Measurements from ENCODE around the gene HNRNPC. TPM values are rescaled to one million over a fixed set of nuclear protein-coding genes. Genes with fewer than 3 reads are reported as not detected.

HNRNPC gene
- total RNA-seq, 4 donors from 2014 or later, result 260 to 396 (median 292) TPM

GRCh38 chr14:21255385-21256101 lies 13.7 kb downstream of the HNRNPC start:
- H3K4me1 ChIP-seq, result peaks cover 54 to 82% (median 78%) of the 10 kb centered on the region in 4 donors
- H3K27ac ChIP-seq (replicated peaks in 1 of 4), result peak overlapping the region in 1 of 4 donors; percentile 2
- TF ChIP-seq POLR2AphosphoS5 (IDR thresholded peaks at IDR 0.05), result no peak
- TF ChIP-seq POLR2A (IDR thresholded peaks at IDR 0.05; ENCODE audit: low read depth), result no peak
- TF ChIP-seq CTCF (IDR thresholded peaks at IDR 0.05), result no peak
- TF ChIP-seq EP300 (IDR thresholded peaks at IDR 0.05), result no peak
- intact Hi-C loops (cut with DNase I), result no loop called here
- no peaks in the 10 kb centered on the region for H3K9me3 ChIP-seq
- no peak for DNase-seq (ENCODE audit: extremely low spot score)
- H3K4me3 ChIP-seq, result no peak overlapping the region
- peaks cover 13 to 72% (median 44%) of the 10 kb centered on the region in 4 donors for H3K36me3 ChIP-seq
- no peaks in the 10 kb centered on the region for H3K27me3 ChIP-seq
- WGBS, result 60% methylated on average over 4 of the region's 4 CpGs

GRCh38 chr14:21252149-21252548 lies 17.1 kb downstream of the HNRNPC start:
- 86% methylated on average over 2 of the region's 2 CpGs for WGBS
- H3K36me3 ChIP-seq, result peaks cover 16 to 77% (median 49%) of the 10 kb centered on the region in 4 donors
- intact Hi-C loops (cut with DNase I), result no loop called here
- DNase-seq (ENCODE audit: extremely low spot score), result no peak
- no peak for TF ChIP-seq POLR2AphosphoS5 (IDR thresholded peaks at IDR 0.05)
- TF ChIP-seq CTCF (IDR thresholded peaks at IDR 0.05), result no peak
- no peak for TF ChIP-seq EP300 (IDR thresholded peaks at IDR 0.05)
- no peak for TF ChIP-seq POLR2A (IDR thresholded peaks at IDR 0.05; ENCODE audit: low read depth)
- H3K27me3 ChIP-seq, result no peaks in the 10 kb centered on the region
- H3K4me3 ChIP-seq, result no peak overlapping the region
- peaks cover 31 to 76% (median 57%) of the 10 kb centered on the region in 4 donors for H3K4me1 ChIP-seq
- no peaks in the 10 kb centered on the region for H3K9me3 ChIP-seq
- H3K27ac ChIP-seq (replicated peaks in 1 of 4), result no peak overlapping the region

GRCh38 chr14:21251215-21251614 lies 18.0 kb downstream of the HNRNPC start:
- H3K9me3 ChIP-seq, result no peaks in the 10 kb centered on the region
- WGBS, result 93% methylated on average over 5 of the region's 5 CpGs
- TF ChIP-seq POLR2A (IDR thresholded peaks at IDR 0.05; ENCODE audit: low read depth) (no peak), CTCF (IDR thresholded peaks at IDR 0.05) (no peak), POLR2AphosphoS5 (IDR thresholded peaks at IDR 0.05) (no peak), EP300 (IDR thresholded peaks at IDR 0.05) (no peak)
- H3K27ac ChIP-seq (replicated peaks in 1 of 4), result no peak overlapping the region
- H3K36me3 ChIP-seq, result peaks cover 16 to 67% (median 44%) of the 10 kb centered on the region in 4 donors
- peaks cover 27 to 76% (median 57%) of the 10 kb centered on the region in 4 donors for H3K4me1 ChIP-seq
- H3K4me3 ChIP-seq, result no peak overlapping the region
- DNase-seq (ENCODE audit: extremely low spot score), result no peak
- H3K27me3 ChIP-seq, result no peaks in the 10 kb centered on the region
- intact Hi-C loops (cut with DNase I), result no loop called here

- WGBS, result 90% methylated on average over 8 of the region's 8 CpGs
- H3K4me3 ChIP-seq, result no peak overlapping the region
- peaks cover 12 to 78% (median 56%) of the 10 kb centered on the region in 4 donors for H3K4me1 ChIP-seq
- no peak for DNase-seq (ENCODE audit: extremely low spot score)
- TF ChIP-seq CTCF (IDR thresholded peaks at IDR 0.05) (no peak), POLR2A (IDR thresholded peaks at IDR 0.05; ENCODE audit: low read depth) (no peak), POLR2AphosphoS5 (IDR thresholded peaks at IDR 0.05) (no peak), EP300 (IDR thresholded peaks at IDR 0.05) (no peak)
- H3K36me3 ChIP-seq, result peaks cover 17 to 70% (median 46%) of the 10 kb centered on the region in 4 donors
- intact Hi-C loops (cut with DNase I), result no loop called here
- H3K27ac ChIP-seq (replicated peaks in 1 of 4), result no peak overlapping the region
- H3K27me3 ChIP-seq, result no peaks in the 10 kb centered on the region
- no peaks in the 10 kb centered on the region for H3K9me3 ChIP-seq
Observed at GRCh38 chr14:21248739-21249411, 20.4 kb downstream of the HNRNPC start.

Data from esophagus muscularis mucosa (tissue), 4 donors.